Measurements from ENCODE around the gene NBAS. TPM values are rescaled to one million over a fixed set of nuclear protein-coding genes. Genes with fewer than 3 reads are reported as not detected.

NBAS gene
- total RNA-seq, 1 donor from 2014 or later, result 52.9 TPM

GRCh38 chr2:15511686-15512085 is 49.4 kb downstream of the NBAS start:
- TF ChIP-seq CTCF (IDR thresholded peaks at IDR 0.05; ENCODE audit: unreplicated experiment), result no peak
- no peak overlapping the region for H3K27ac Mint-ChIP-seq
- H3K4me3 Mint-ChIP-seq, result no peak overlapping the region
- peaks cover 37% of the 10 kb centered on the region for H3K36me3 Mint-ChIP-seq
- DNase-seq (ENCODE audit: low spot score in 2 of 2, unreplicated experiment in 2 of 2), result no peak
- H3K27me3 Mint-ChIP-seq (ENCODE audit: low read depth), result no peaks in the 10 kb centered on the region
- H3K4me1 Mint-ChIP-seq, result no peaks in the 10 kb centered on the region
- H3K9me3 Mint-ChIP-seq, result no peaks in the 10 kb centered on the region

GRCh38 chr2:15510552-15510951 is 50.6 kb downstream of the NBAS start:
- DNase-seq (ENCODE audit: low spot score in 2 of 2, unreplicated experiment in 2 of 2), result no peak
- Mint-ChIP-seq H3K4me1 (peaks cover 2% of the 10 kb centered on the region), H3K27me3 (ENCODE audit: low read depth) (no peaks in the 10 kb centered on the region), H3K27ac (no peak overlapping the region), H3K36me3 (peaks cover 35% of the 10 kb centered on the region), H3K9me3 (no peaks in the 10 kb centered on the region), H3K4me3 (no peak overlapping the region)
- TF ChIP-seq CTCF (IDR thresholded peaks at IDR 0.05; ENCODE audit: unreplicated experiment), result no peak

- Mint-ChIP-seq H3K9me3 (no peaks in the 10 kb centered on the region), H3K4me3 (no peak overlapping the region), H3K36me3 (peaks cover 35% of the 10 kb centered on the region), H3K27me3 (ENCODE audit: low read depth) (no peaks in the 10 kb centered on the region), H3K4me1 (peaks cover 2% of the 10 kb centered on the region), H3K27ac (no peak overlapping the region)
- TF ChIP-seq CTCF (IDR thresholded peaks at IDR 0.05; ENCODE audit: unreplicated experiment), result no peak
- no peak for DNase-seq (ENCODE audit: low spot score in 2 of 2, unreplicated experiment in 2 of 2)
These were observed 51.0 kb downstream of the NBAS start for GRCh38 chr2:15510131-15510530.

GRCh38 chr2:15507697-15508096 is 53.4 kb downstream of the NBAS start:
- Mint-ChIP-seq H3K4me3 (no peak overlapping the region), H3K9me3 (no peaks in the 10 kb centered on the region), H3K36me3 (peaks cover 27% of the 10 kb centered on the region), H3K27me3 (ENCODE audit: low read depth) (no peaks in the 10 kb centered on the region), H3K4me1 (peaks cover 2% of the 10 kb centered on the region), H3K27ac (no peak overlapping the region)
- TF ChIP-seq CTCF (IDR thresholded peaks at IDR 0.05; ENCODE audit: unreplicated experiment), result no peak
- no peak for DNase-seq (ENCODE audit: low spot score in 2 of 2, unreplicated experiment in 2 of 2)

GRCh38 chr2:15507061-15507460 is 54.1 kb downstream of the NBAS start:
- Mint-ChIP-seq H3K4me1 (peaks cover 2% of the 10 kb centered on the region), H3K4me3 (no peak overlapping the region), H3K36me3 (peaks cover 27% of the 10 kb centered on the region), H3K27ac (no peak overlapping the region), H3K27me3 (ENCODE audit: low read depth) (no peaks in the 10 kb centered on the region), H3K9me3 (no peaks in the 10 kb centered on the region)
- TF ChIP-seq CTCF (IDR thresholded peaks at IDR 0.05; ENCODE audit: unreplicated experiment), result no peak
- DNase-seq (ENCODE audit: low spot score in 2 of 2, unreplicated experiment in 2 of 2), result no peak

GRCh38 chr2:15506229-15506819 is 54.8 kb downstream of the NBAS start:
- DNase-seq (ENCODE audit: low spot score in 2 of 2, unreplicated experiment in 2 of 2), result no peak
- Mint-ChIP-seq H3K27ac (no peak overlapping the region), H3K27me3 (ENCODE audit: low read depth) (no peaks in the 10 kb centered on the region), H3K36me3 (peaks cover 31% of the 10 kb centered on the region), H3K9me3 (no peaks in the 10 kb centered on the region), H3K4me1 (peaks cover 2% of the 10 kb centered on the region), H3K4me3 (no peak overlapping the region)
- TF ChIP-seq CTCF (IDR thresholded peaks at IDR 0.05; ENCODE audit: unreplicated experiment), result no peak

Data from mesothelial cell of epicardium (in vitro differentiated cells).